ENCODE data around the gene SPATA12. TPM values are rescaled to one million over a fixed set of nuclear protein-coding genes. Genes with fewer than 3 reads are reported as not detected.
"Not testable (repeated sequence)": the region's sequence is repeated elsewhere in the genome, so short reads cannot be mapped to it uniquely, and the experiment has no call there.

Gene SPATA12
- total RNA-seq, 1 donor from 2014 or later, result not detected

GRCh38 chr3:57082481-57082880, 22.0 kb downstream of the SPATA12 start:
- intact Hi-C loops (cut with micrococcal nuclease), result no loop called here

DNA sequence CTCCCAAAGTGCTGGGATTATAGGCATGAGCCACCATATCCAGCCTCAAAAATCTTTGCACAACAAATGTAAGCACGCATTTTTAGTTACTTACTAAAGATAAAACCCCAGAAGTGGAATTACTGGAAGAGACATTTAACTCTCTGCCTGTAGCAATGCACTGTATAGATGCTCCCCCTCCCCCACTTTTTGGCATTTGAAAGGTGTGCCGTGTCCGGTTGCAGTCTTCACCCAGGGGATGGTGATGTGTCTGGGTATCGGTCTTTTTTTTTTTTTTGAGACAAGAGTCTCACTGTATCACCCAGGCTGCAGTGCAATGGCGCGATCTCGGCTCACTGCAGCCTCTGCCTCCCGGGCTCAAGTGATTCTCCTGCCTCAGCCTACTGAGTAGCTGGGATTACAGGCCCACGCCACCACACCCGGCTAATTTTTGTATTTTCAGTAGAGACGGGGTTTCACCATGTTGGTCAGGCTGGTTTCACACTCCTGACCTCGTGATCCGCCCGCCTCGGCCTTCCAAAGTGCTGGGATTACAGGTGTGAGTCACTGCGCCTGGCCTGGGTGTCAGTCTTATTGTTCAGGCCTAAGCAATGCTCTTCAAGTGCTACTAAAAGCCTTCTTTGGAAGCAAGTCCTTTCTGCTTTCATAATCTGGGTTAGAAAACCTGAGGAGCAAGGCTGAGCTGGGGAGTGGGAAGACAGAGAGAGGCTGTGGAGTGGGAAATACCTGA, 23.0 kb downstream of the SPATA12 start:
- intact Hi-C loops (cut with micrococcal nuclease), result not testable (repeated sequence)

- intact Hi-C loops (cut with micrococcal nuclease), result no loop called here
These were observed 24.7 kb downstream of the SPATA12 start for GRCh38 chr3:57085211-57085610.

- intact Hi-C loops (cut with micrococcal nuclease), result no loop called here
These were observed 25.7 kb downstream of the SPATA12 start for GRCh38 chr3:57086201-57086600.

GRCh38 chr3:57087361-57088092, 27.1 kb downstream of the SPATA12 start:
- intact Hi-C loops (cut with micrococcal nuclease), result no loop called here

- intact Hi-C loops (cut with micrococcal nuclease), result no loop called here
These were observed 28.0 kb downstream of the SPATA12 start for GRCh38 chr3:57088503-57088902.

DNA sequence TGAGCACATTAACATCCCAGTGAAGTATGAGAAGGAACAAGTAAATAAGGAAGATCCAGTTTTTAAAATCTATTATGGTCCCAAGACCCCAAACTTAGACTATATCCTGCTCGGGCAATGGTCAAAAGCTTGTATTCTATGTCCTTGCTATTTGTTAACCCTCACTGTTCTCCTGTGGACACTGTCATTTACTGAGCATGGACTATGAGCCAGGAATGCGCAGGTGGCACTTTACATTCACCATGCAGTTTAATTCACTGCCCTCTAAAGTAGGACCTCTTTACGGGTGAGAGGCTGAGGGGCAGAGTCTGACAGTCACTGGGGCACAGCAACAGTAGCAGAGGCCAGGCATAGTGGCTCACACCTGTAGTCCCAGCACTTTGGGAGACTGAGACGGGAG, 28.6 kb downstream of the SPATA12 start:
- intact Hi-C loops (cut with micrococcal nuclease), result no loop called here

DNA sequence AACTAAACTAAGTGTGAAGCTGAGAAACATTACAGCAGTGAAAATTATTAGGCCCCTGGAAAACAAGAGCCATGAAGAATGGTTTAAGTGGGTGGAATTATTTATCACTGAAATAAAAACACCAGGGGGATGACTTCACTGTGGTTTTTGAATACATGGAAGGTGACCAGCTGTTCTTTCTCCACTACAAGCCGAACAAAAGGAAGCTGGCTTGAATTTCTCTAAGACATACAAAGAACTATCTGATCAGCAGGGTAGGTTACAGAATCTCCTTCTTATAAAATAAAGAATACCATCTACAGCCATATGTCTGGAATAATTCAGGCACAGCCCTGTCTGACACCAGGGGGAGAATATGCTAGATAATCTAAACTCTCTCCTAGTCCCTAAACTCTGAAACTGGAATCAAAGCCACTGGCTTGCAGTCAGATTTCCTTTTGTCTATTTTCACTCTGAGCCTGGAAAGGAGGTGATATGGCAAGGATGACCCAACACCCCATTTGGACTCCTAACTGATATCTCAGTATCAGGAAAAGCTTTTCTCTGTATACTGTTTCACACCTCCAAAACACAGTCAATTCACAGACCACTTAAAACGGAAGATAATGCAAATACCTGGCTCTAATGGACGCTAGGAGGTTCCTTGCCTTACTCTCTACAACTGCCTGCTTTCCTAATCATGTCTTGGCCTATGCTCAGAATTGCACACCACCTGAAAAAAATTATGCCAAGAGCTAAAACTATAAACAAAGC, 31.2 kb downstream of the SPATA12 start:
- intact Hi-C loops (cut with micrococcal nuclease), result no loop called here

GRCh38 chr3:57093489-57093888, 33.0 kb downstream of the SPATA12 start:
- intact Hi-C loops (cut with micrococcal nuclease), result no loop called here

DNA sequence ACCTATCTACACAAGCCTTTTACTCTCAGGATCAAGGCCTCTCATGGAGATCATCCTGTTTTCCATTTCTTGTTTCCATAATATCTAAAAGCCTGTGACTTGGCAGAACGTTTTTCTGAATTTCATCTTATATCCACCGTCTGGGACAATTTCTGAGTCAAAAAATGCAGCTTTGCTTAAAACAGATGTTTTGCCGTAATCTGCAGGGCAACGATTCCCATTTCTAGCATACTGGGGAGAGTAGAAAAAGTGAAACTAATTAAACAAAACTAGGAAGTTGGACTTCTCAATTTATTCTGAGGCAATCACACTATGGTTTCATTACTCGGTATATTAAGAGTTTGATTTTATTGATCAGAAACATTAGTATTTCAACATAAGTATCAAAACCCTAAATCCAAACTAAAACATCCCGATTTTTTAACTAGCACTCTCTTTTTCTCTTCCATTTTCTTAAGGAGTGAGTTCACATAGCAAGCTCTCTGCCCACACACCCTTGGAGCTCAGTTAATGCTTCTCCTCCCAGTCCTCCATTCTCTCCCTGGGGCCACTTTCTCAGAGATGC, 33.6 kb downstream of the SPATA12 start:
- intact Hi-C loops (cut with micrococcal nuclease), result no loop called here

GRCh38 chr3:57094575-57094974, 34.1 kb downstream of the SPATA12 start:
- intact Hi-C loops (cut with micrococcal nuclease), result no loop called here

DNA sequence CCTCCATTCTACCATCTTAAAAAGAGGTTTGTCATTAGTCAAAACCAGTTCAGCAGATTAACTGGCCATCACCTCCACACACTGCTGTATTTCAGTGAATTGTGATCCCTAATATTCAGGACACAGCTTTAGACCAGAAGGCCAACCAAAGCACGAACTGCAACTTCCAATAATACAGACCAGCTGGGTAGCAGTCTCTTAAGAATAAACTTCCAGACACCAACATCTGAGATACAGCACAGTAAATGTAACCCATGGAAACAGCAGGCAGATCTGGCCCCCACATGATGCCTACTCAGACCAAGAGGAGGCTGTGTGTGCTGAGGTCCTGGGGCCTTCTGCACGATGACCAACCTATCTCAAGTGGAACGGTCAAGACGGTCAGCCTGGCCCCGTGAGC, 34.9 kb downstream of the SPATA12 start:
- intact Hi-C loops (cut with micrococcal nuclease), result no loop called here

GRCh38 chr3:57097536-57097935, 37.1 kb downstream of the SPATA12 start:
- intact Hi-C loops (cut with micrococcal nuclease), result no loop called here

DNA sequence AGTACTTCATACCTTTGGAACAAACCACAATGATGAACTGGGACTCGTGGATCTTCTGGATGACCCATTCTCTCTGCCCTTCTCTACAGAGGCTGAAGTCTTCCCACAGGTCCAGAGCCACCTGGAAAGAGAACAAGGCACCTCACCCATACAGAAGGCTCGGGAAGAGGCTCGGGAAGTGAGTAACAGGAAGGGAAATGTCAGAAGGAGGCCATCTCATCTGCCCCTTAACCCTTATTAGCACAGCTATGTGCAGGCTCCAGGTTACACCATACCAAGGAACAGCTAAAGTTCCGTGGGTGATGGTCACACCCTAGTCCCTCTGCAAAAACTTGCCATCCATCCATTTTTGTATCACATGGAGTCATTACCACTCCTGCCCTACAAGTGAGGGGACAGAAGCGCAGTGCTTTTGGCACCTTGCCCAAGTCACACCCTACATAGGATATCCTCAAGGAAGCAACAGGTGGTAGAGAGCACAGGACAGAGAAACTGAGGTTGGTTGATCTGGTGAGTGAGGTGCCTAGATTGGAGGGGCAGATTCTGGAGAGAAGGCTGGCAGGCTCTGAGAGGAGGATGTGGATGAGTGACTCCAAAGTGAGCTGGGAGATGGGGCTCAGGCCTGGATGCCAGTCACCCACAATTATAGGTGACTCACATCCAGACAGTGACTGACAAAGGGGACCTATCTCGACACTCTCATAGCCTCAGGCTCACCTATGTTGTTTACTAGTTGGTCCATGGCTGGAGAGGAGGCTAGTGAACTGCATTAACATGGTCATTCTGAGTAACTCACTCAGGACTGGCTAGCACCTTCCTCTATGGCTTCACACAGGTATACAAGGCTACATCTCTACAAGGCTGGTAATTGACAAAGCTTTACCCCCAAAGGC, 38.2 kb downstream of the SPATA12 start:
- intact Hi-C loops (cut with micrococcal nuclease), result no loop called here

- intact Hi-C loops (cut with micrococcal nuclease), result no loop called here
These were observed 39.7 kb downstream of the SPATA12 start for GRCh38 chr3:57100046-57100695.

- intact Hi-C loops (cut with micrococcal nuclease), result no loop called here
These were observed 45.1 kb downstream of the SPATA12 start for GRCh38 chr3:57105585-57105984.

GRCh38 chr3:57108684-57109083, 48.2 kb downstream of the SPATA12 start:
- intact Hi-C loops (cut with micrococcal nuclease), result no loop called here

DNA sequence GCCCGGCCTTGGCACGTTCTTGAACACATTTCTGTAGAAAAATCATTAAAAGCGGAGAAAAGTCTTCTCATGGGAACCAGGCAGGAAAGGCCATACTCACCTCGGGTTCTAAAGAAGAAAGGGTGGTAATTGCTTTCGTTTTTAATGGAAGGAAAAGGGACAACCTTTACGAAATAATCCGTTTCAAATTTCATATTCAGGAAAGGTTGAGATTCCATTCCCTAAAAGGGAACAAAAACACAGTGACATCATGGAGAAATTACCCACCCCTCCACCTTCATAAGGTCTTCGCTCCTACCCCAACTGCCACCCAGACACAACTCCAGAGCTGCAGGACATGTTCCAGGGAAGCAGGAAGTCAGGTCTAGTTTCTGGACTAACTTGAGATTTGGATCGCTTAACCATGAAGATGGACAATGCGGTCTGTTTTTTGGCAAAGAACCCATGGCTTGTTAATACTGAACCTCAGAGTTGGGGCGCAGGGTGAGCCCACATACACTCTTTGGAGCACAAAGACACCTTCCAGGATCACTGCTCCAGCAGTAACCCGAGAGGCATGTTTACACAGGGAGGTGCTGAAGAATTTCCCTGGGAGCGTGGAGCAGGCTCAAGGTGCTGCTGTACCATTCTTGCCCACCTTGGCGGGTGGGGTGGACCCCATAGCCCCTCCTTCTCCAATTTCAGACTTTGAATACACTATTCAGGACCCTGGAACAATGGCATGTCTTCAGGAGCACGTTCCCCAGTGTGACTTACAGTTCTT, 49.2 kb downstream of the SPATA12 start:
- intact Hi-C loops (cut with micrococcal nuclease), result no loop called here

- intact Hi-C loops (cut with micrococcal nuclease), result no loop called here
These were observed 49.8 kb downstream of the SPATA12 start for GRCh38 chr3:57110214-57110613.

DNA sequence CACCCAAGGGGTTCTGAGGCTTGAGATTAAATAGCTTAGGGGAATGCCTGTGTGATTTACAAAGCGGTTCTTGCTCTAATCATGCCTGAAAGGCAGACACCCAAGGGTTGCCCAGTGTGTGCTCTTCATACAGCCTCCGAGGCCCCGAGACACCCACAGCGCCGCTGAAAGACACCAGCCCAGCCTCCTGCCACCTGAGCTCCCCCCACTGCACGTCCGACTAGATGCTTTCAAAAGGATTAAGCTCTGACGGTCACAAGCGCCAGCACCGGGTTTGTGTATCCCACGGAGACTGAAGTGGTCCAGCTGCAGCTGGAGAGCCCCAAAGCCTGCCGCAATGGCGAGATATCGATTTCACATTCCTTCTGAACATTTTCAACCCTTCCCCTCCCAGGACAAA, 50.3 kb downstream of the SPATA12 start:
- intact Hi-C loops (cut with micrococcal nuclease), result no loop called here

Data from T-helper 1 cell treated with Interleukin-12 subunit alpha and Interleukin-12 subunit beta and Interleukin-4 antibody, amounts not matched to agents 30 ng/mL and 1 ng/mL, for 36 hours (primary cell).